ENCODE results near the gene BCAS1. TPM values are rescaled to one million over a fixed set of nuclear protein-coding genes. Genes with fewer than 3 reads are reported as not detected.

Gene BCAS1
- total and polyA plus RNA-seq, 12 donors = 0.03 TPM; not detected in 11

DNA sequence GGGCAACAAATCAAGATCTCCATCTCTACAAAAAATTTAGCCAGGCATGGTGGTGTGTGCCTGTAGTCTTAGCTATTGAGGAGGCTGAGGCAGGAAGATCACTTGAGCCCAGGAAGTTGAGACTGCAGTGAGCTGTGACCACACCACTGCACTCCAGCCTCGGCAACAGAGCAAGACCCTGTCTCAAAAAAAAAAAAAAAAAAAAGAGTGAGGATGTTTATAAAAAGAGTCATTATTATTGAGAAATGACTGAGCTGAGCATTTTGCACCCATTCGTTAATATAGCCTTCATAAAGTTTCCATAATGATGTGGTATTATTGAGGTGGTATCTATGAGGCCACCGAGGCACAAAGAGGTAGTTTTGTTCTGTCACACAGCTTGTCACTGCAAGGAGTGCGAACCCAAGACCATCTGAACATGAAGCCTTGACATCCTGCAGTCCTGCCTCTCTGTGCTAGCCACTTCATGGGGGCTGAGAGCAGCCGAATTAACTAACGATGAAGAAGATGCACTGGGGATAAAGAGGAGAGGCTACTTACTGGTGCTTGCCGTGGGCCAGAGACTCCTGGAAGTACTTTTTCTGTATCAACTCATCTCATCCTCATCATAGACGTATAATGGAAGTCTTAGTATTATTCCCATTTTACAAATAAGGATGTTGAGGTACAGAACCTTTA, 175.5 kb downstream of the BCAS1 start:
- Histone ChIP-seq H3K9me3 (peaks cover 0 to 11% (median 0%) of the 10 kb centered on the region in 11 donors), H3K27ac (no peak overlapping the region), H3K36me3 (no peaks in the 10 kb centered on the region), H3K4me3 (no peak overlapping the region), H3K4me1 (peaks cover 0 to 41% (median 15%) of the 10 kb centered on the region in 9 donors), H3K27me3 (no peaks in the 10 kb centered on the region)
- ATAC-seq (no peak), DNase-seq (no peak)
- TF ChIP-seq, protein P1, sequence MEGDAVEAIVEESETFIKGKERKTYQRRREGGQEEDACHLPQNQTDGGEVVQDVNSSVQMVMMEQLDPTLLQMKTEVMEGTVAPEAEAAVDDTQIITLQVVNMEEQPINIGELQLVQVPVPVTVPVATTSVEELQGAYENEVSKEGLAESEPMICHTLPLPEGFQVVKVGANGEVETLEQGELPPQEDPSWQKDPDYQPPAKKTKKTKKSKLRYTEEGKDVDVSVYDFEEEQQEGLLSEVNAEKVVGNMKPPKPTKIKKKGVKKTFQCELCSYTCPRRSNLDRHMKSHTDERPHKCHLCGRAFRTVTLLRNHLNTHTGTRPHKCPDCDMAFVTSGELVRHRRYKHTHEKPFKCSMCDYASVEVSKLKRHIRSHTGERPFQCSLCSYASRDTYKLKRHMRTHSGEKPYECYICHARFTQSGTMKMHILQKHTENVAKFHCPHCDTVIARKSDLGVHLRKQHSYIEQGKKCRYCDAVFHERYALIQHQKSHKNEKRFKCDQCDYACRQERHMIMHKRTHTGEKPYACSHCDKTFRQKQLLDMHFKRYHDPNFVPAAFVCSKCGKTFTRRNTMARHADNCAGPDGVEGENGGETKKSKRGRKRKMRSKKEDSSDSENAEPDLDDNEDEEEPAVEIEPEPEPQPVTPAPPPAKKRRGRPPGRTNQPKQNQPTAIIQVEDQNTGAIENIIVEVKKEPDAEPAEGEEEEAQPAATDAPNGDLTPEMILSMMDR (IDR thresholded peaks at IDR 0.05) = no peak
- 83 to 91% methylated on average over 8 of the region's 8 CpGs for WGBS, 2 donors
- intact Hi-C loops (cut with DNase I) = no loop called here

Small RNA genes within 50 kb of the gene (microRNA-seq; reads per million reads assigned to microRNA genes)
- 0 reads per million in 2 donors for gene MIR4756

Other genes with a start within 250 kb of the BCAS1 start
- gene CYP24A1, start 103.4 kb upstream of the BCAS1 start, total RNA-seq = not detected
- gene CYP24A1, start 103.4 kb upstream of the BCAS1 start, polyA plus RNA-seq = not detected
- 10 to 100 TPM; 21.9 to 37.0 (median 28.2) TPM for gene PFDN4, start 137.5 kb upstream of the BCAS1 start, total RNA-seq
- gene PFDN4, start 137.5 kb upstream of the BCAS1 start, polyA plus RNA-seq = 10 to 100 TPM; 44.0 to 56.3 TPM